ENCODE data around the gene ERC2.

The ERC2 gene

GRCh38 chr3:56488812-56489600 lies 20.7 kb upstream of the ERC2 start:
- H3K36me3 ChIP-seq (ENCODE audit: low read depth) = no peaks in the 10 kb centered on the region
- no peaks in the 10 kb centered on the region for H3K27me3 ChIP-seq (ENCODE audit: insufficient read depth, poor library complexity, severe bottlenecking)
- no peaks in the 10 kb centered on the region for H3K4me1 ChIP-seq (ENCODE audit: insufficient read depth, poor library complexity, severe bottlenecking)
- DNase-seq (ENCODE audit: low spot score) = no peak
- no peak overlapping the region for H3K4me3 ChIP-seq (ENCODE audit: severe bottlenecking)
- no peak overlapping the region for H3K27ac ChIP-seq (ENCODE audit: poor library complexity, severe bottlenecking)
- no peak for ATAC-seq (ENCODE audit: low read depth)
- no peaks in the 10 kb centered on the region for H3K9me3 ChIP-seq (ENCODE audit: severe bottlenecking)
- no peak for TF ChIP-seq CTCF (IDR thresholded peaks at IDR 0.05; ENCODE audit: poor library complexity, severe bottlenecking)

- H3K4me1 ChIP-seq (ENCODE audit: insufficient read depth, poor library complexity, severe bottlenecking) = no peaks in the 10 kb centered on the region
- peaks cover 18% of the 10 kb centered on the region for H3K27me3 ChIP-seq (ENCODE audit: insufficient read depth, poor library complexity, severe bottlenecking)
- ATAC-seq (ENCODE audit: low read depth) (no peak), DNase-seq (ENCODE audit: low spot score) (no peak)
- H3K4me3 ChIP-seq (ENCODE audit: severe bottlenecking) = no peak overlapping the region
- no peaks in the 10 kb centered on the region for H3K9me3 ChIP-seq (ENCODE audit: severe bottlenecking)
- no peak for TF ChIP-seq CTCF (IDR thresholded peaks at IDR 0.05; ENCODE audit: poor library complexity, severe bottlenecking)
- no peaks in the 10 kb centered on the region for H3K36me3 ChIP-seq (ENCODE audit: low read depth)
- H3K27ac ChIP-seq (ENCODE audit: poor library complexity, severe bottlenecking) = no peak overlapping the region
Observed at GRCh38 chr3:56484525-56485032, 16.3 kb upstream of the ERC2 start.

GRCh38 chr3:56484122-56484521 lies 15.9 kb upstream of the ERC2 start:
- DNase-seq (ENCODE audit: low spot score) (no peak), ATAC-seq (ENCODE audit: low read depth) (no peak)
- Histone ChIP-seq H3K27ac (ENCODE audit: poor library complexity, severe bottlenecking) (no peak overlapping the region), H3K36me3 (ENCODE audit: low read depth) (no peaks in the 10 kb centered on the region), H3K4me3 (ENCODE audit: severe bottlenecking) (no peak overlapping the region), H3K27me3 (ENCODE audit: insufficient read depth, poor library complexity, severe bottlenecking) (peaks cover 18% of the 10 kb centered on the region), H3K9me3 (ENCODE audit: severe bottlenecking) (no peaks in the 10 kb centered on the region), H3K4me1 (ENCODE audit: insufficient read depth, poor library complexity, severe bottlenecking) (no peaks in the 10 kb centered on the region)
- no peak for TF ChIP-seq CTCF (IDR thresholded peaks at IDR 0.05; ENCODE audit: poor library complexity, severe bottlenecking)

GRCh38 chr3:56477646-56478045 lies 9.4 kb upstream of the ERC2 start:
- no peaks in the 10 kb centered on the region for H3K4me1 ChIP-seq (ENCODE audit: insufficient read depth, poor library complexity, severe bottlenecking)

More at GRCh38 chr3:56477646-56478045, 9.4 kb upstream of the ERC2 start:
- DNase-seq (ENCODE audit: low spot score) (no peak), ATAC-seq (ENCODE audit: low read depth) (no peak)
- Histone ChIP-seq H3K4me3 (ENCODE audit: severe bottlenecking) (no peak overlapping the region), H3K27ac (ENCODE audit: poor library complexity, severe bottlenecking) (no peak overlapping the region), H3K9me3 (ENCODE audit: severe bottlenecking) (no peaks in the 10 kb centered on the region), H3K27me3 (ENCODE audit: insufficient read depth, poor library complexity, severe bottlenecking) (peaks cover 50% of the 10 kb centered on the region), H3K36me3 (ENCODE audit: low read depth) (no peaks in the 10 kb centered on the region)
- no peak for TF ChIP-seq CTCF (IDR thresholded peaks at IDR 0.05; ENCODE audit: poor library complexity, severe bottlenecking)

Measured in RWPE2 (cell line).